Measurements from ENCODE around the gene CLDN22.

GRCh38 chr4:183289688-183290087 lies 30.4 kb downstream of the CLDN22 start:
- TF ChIP-seq POLR2A (IDR thresholded peaks at IDR 0.05) = no peak
- no peak for TF ChIP-seq POLR2AphosphoS5 (IDR thresholded peaks at IDR 0.05)

Data from spleen (tissue), 3 donors.